Ramos (cell line): ENCODE results near the gene NDUFAF4.

ENCODE experiments used
- in situ Hi-C: fragments of 300-500 bp; cut with MboI; formaldehyde crosslinking; loops from one replicate; pipeline ENCODE4 v1.14.3; 2022; ENCODE audit warnings: low sequenced_read_pairs; ENCODE audit not compliant: unreplicated experiment

NDUFAF4 gene

GRCh38 chr6:96844530-96844929 is 53.2 kb downstream of the NDUFAF4 start:
- in situ Hi-C loops: no loop called here

GRCh38 chr6:96841345-96841744 is 56.3 kb downstream of the NDUFAF4 start:
- in situ Hi-C loops: no loop called here
